ENCODE results near the gene PIKFYVE.
"Not testable (repeated sequence)": the region's sequence is repeated elsewhere in the genome, so short reads cannot be mapped to it uniquely, and the experiment has no call there.

The PIKFYVE gene

DNA sequence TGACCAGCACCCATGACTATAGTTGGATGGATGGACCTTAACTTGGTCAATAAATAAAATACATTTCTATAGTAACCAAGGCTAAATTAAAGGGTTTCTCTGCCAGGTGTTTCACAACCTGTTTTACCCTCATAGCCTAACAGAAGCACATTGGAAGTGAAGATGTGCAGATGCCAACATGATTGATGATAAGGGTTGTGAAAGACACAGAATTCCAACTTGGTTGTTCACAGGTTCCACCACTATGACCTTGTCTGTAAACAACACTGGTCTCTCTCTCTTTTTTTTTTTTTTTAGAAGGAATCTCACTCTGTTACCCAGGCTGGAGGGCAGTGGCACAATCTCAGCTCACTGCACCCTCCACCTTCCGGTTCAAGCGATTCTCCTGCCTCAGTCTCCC lies 103.0 kb downstream of the PIKFYVE start:
- DNase-seq, result no peak

DNA sequence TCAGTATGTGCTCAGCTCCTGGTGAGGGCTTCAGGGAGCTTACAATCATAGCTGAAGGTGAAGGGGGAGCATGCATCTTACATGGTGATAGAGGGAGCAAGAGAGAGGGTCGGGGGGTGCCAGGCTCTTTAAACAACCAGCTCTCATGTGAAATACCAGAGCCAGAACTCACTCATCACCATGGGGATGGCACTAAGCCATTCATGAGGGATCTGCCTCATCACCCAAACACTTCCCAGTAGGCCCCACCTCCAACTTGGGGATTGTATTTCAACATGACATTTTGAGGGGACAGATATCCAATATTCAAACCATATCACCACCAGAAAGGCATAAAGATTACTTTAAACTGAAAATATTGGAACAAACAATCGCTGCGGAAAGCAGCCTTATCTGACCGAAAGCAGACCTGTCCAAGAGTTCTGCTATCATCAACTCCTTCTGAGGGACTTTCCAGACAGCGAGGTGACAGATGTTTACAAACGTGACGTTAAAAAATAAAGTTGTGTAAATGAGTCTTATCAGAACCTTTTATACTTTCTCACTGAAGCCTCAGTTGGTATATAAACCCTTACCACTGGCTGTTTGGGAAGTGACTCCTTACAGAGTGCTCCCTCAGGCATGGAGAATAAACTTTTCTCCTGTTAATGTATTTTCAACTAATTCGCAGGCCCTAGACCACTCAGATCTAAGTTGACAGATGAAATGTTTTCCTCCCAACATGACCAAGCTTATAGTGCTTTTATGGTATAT lies 105.0 kb downstream of the PIKFYVE start:
- no peak for DNase-seq

DNA sequence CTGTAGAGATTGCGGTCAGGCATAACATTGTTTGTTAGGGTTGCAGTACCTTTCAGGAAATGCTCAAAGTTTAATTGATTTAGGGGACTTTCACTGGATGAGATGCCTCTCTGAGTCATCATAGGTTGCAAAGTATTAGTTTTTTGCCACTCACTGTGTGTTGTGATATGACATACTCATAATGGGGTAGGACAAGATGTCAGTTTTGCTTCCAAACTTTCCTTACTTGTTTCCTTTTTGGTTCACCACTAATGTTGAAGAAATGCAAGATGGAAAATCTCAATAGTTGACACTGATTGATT lies 105.5 kb downstream of the PIKFYVE start:
- no peak for DNase-seq

DNA sequence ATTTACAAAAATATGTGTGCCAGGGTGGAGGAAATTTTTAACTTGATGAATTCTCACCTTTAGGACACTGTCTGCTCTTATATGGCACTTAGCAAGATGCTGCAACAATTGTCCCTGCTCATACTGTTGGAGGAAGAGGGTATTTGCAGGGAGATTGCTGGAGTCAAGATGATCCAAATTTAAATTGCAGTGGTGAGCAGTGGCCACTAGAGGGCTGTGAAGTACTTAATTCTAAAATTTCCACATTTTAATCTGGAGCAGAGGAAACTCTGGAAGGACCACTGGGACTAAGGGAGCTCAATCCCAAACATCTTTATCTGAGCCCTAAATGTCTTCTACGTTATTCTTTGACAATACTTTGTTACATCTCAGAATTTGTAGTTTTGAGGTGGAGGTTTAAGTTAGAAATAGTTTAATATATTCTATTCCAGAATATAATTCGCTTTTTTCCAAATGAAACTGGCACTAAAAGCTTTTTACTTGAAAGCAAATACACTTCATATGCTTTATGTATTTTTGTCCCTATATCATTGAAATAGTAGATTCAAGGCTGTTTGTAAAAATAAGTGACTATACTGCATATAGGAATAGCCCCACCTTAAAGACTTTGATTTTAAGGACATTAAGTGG lies 107.5 kb downstream of the PIKFYVE start:
- DNase-seq, result peak; percentile 25 to 26

GRCh38 chr2:208375491-208376068 lies 109.5 kb downstream of the PIKFYVE start:
- no peak for DNase-seq

- not testable (repeated sequence) for DNase-seq
Measured at GRCh38 chr2:208377344-208377860, 111.3 kb downstream of the PIKFYVE start.

- DNase-seq, result no peak
Measured at GRCh38 chr2:208379192-208379591, 113.1 kb downstream of the PIKFYVE start.

GRCh38 chr2:208384637-208385036 lies 118.6 kb downstream of the PIKFYVE start:
- no peak for DNase-seq

- no peak for DNase-seq
Measured at GRCh38 chr2:208386541-208386940, 120.5 kb downstream of the PIKFYVE start.

- no peak for DNase-seq
Measured at GRCh38 chr2:208389940-208390339, 123.9 kb downstream of the PIKFYVE start.

GRCh38 chr2:208392300-208392699 lies 126.2 kb downstream of the PIKFYVE start:
- DNase-seq, result no peak

GRCh38 chr2:208396796-208397195 lies 130.7 kb downstream of the PIKFYVE start:
- not testable (repeated sequence) for DNase-seq

DNA sequence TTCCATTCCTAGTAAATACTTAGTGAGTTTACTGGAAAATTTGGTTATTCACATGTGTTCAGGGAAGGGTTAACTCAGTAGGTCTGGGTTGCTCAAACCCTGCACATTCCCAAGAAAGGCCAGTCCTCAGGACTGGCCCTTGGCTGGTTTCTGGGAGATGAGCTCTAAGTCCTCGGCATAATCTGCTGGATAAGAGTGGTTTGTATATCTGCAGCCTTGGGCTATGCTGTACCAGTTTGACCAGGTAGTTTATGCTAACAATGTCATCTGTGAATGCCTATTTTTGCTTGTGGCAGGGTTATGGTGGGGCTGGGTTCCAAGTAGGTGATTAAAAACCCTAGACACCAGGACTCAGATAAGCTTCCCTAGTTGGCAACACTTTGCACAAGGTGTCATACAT lies 133.1 kb downstream of the PIKFYVE start:
- DNase-seq, result no peak

DNA sequence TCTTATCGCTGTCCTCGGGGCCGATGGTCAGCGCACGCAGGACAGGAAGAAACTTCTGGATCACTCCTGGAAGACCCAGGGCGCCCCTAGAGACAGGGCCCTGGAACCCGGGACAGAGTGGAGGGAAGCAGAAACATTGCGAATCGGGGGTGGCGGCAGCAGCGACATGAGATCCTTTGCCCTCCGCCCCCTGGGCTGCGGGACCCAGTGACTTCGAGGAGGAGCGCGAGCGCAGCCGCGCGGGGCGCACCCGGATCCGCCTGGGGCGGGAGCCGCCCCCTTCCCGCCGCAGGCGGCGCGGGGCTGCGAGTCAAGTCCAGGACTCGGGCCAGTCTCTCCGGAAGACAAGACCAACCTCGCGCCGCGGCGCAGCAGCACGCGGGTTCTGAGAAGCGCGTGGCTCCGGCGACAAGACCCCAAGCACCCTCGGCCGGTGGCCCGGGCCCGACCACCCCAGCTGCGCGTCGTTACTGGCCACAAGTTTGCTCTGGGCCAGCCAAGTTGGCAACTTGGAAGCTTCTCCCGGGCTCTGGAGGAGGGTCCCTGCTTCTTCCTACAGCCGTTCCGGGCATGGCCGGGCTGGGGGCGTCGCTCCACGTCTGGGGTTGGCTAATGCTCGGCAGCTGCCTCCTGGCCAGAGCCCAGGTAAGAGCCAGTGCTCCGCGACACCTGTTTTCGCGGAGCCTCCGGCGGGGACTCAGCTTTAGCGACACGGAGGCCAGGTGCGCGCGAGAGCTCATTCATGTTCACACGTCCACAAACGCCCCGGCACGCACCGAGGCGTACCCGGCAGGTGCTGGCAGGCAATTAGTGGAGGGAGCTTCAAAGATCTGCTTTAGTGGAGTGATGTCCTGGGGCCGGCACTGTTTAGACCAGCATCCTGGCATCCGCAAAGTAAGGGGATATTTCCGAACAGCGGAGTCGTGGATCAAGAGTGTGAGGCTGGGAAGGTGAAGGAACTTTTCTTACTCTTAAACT lies 140.7 kb downstream of the PIKFYVE start, which contains the start of gene PTH2R:
TSS of gene PTH2R (plus strand) at position 319 of the 978 bp plus-strand sequence. CDS start at position 571, 252 bp downstream.
- DNase-seq, result peak; percentile 28 to 86

DNA sequence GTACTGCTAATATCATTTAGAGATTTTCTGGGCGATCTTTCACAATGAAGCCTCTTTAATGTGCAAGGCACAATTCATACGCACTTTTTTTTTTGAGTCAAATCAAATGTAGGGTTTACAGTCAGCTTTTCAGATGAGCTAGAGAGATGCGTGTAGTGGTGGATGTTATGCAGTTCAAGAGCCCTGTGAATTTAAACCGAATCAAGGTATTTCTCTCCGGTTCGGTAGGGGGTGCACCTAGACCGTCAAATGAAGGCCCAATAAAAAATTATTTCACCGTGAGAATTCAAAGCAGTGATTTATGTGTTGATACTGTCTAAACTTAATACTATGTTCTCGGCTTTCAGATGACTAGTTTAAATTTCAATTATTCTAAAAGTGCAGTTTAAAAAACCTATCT lies 141.6 kb downstream of the PIKFYVE start:
- DNase-seq, result peak; percentile 55 to 58

Data from SHP77 (cell line).